Activated CD8-positive, alpha-beta memory T cell treated with anti-CD3 and anti-CD28 coated beads, Interleukin-2, amount 10 ng/mL, durations not matched to agents 7 days and 5 days (primary cell): ENCODE results near the gene OR2C1. TPM values are rescaled to one million over a fixed set of nuclear protein-coding genes. Genes with fewer than 3 reads are reported as not detected.

Experiments
- ATAC-seq: fragments of 150-1000 bp; cut with Tn5 transposase; one replicate; pipeline ENCODE4 v1.10.0; 2021; ENCODE audit warnings: moderate library complexity
- CTCF ChIA-PET: fragments of 350-600 bp; sonication (Branson Sonifier 250); formaldehyde crosslinking; loops from one replicate; lab custom pipeline; 2021; ENCODE audit warnings: antibody characterized with exemption; lab: Charles Lee
- DNase-seq: peaks from one replicate; pipeline ENCODE4 v3.0.0-alpha.2; 2020
- H3K27ac Mint-ChIP-seq: one replicate; pipeline ENCODE4 v1.8.0; 2021; ENCODE audit warnings: mild to moderate bottlenecking, mixed read lengths
- H3K27me3 Mint-ChIP-seq: one replicate; pipeline ENCODE4 v1.8.0; 2021; ENCODE audit warnings: mixed read lengths
- H3K36me3 Mint-ChIP-seq: one replicate; pipeline ENCODE4 v1.8.0; 2021; ENCODE audit warnings: mild to moderate bottlenecking, mixed read lengths
- H3K4me1 Mint-ChIP-seq: one replicate; pipeline ENCODE4 v1.8.0; 2021; ENCODE audit warnings: mixed read lengths
- H3K4me3 Mint-ChIP-seq: one replicate; pipeline ENCODE4 v1.8.0; 2021; ENCODE audit warnings: mild to moderate bottlenecking, moderate library complexity, mixed read lengths
- H3K9me3 Mint-ChIP-seq: one replicate; pipeline ENCODE4 v1.8.0; 2022; ENCODE audit warnings: low read depth, mixed read lengths
- total RNA-seq, 2 experiments: library from RNA; stranded (reverse); gene quantifications; one replicate each; pipeline ENCODE4 v1.2.3, GENCODE V29; 2021

The OR2C1 gene
- total RNA-seq, 2 experiments from 2014 or later = not detected

GRCh38 chr16:3362931-3363330 lies 7.2 kb downstream of the OR2C1 start:
- DNase-seq = no peak
- no peak for ATAC-seq
- peaks cover 19% of the 10 kb centered on the region for H3K9me3 Mint-ChIP-seq
- no peak overlapping the region for H3K27ac Mint-ChIP-seq
- peaks cover 6% of the 10 kb centered on the region for H3K27me3 Mint-ChIP-seq
- H3K4me1 Mint-ChIP-seq = peaks cover 20% of the 10 kb centered on the region
- peaks cover 14% of the 10 kb centered on the region for H3K36me3 Mint-ChIP-seq
- CTCF ChIA-PET = no interaction called here
- H3K4me3 Mint-ChIP-seq = no peak overlapping the region

GRCh38 chr16:3363793-3364192 lies 8.1 kb downstream of the OR2C1 start:
- ATAC-seq = no peak
- peaks cover 16% of the 10 kb centered on the region for H3K36me3 Mint-ChIP-seq
- no peak overlapping the region for H3K4me3 Mint-ChIP-seq
- H3K9me3 Mint-ChIP-seq = peaks cover 17% of the 10 kb centered on the region
- no peak for DNase-seq
- CTCF ChIA-PET = no interaction called here
- H3K27me3 Mint-ChIP-seq = peaks cover 5% of the 10 kb centered on the region
- H3K4me1 Mint-ChIP-seq = peaks cover 20% of the 10 kb centered on the region
- peak overlapping the region; percentile 58 for H3K27ac Mint-ChIP-seq

- H3K9me3 Mint-ChIP-seq = peaks cover 13% of the 10 kb centered on the region
- peak overlapping the region; percentile 88 for H3K27ac Mint-ChIP-seq
- H3K27me3 Mint-ChIP-seq = peaks cover 3% of the 10 kb centered on the region
- peak overlapping the region; percentile 71 for H3K4me3 Mint-ChIP-seq
- CTCF ChIA-PET = interaction anchor here (1.0 to 1.3 kb wide), 3 partner anchors 8 to 79 kb away, joined by 3 to 5 read pairs (median 4); partner anchors contain the start of genes NAA60, ZNF174 and ZSCAN32
- ATAC-seq (peak; percentile 97), DNase-seq (peak; percentile 95)
- H3K36me3 Mint-ChIP-seq = peaks cover 19% of the 10 kb centered on the region
- H3K4me1 Mint-ChIP-seq = peaks cover 20% of the 10 kb centered on the region
Measured at GRCh38 chr16:3364774-3365427, 9.2 kb downstream of the OR2C1 start.

GRCh38 chr16:3369073-3369472 lies 13.4 kb downstream of the OR2C1 start:
- Mint-ChIP-seq H3K36me3 (peaks cover 18% of the 10 kb centered on the region), H3K9me3 (peaks cover 11% of the 10 kb centered on the region), H3K27ac (no peak overlapping the region), H3K4me1 (peaks cover 18% of the 10 kb centered on the region), H3K27me3 (no peaks in the 10 kb centered on the region), H3K4me3 (no peak overlapping the region)
- no peak for DNase-seq
- CTCF ChIA-PET = no interaction called here
- no peak for ATAC-seq

- no peak for ATAC-seq
- CTCF ChIA-PET = no interaction called here
- H3K9me3 Mint-ChIP-seq = peaks cover 29% of the 10 kb centered on the region
- no peak overlapping the region for H3K27ac Mint-ChIP-seq
- DNase-seq = no peak
- no peaks in the 10 kb centered on the region for H3K4me1 Mint-ChIP-seq
- H3K27me3 Mint-ChIP-seq = no peaks in the 10 kb centered on the region
- peaks cover 20% of the 10 kb centered on the region for H3K36me3 Mint-ChIP-seq
- H3K4me3 Mint-ChIP-seq = no peak overlapping the region
Measured at GRCh38 chr16:3375680-3376079, 20.0 kb downstream of the OR2C1 start.

- Mint-ChIP-seq H3K4me1 (no peaks in the 10 kb centered on the region), H3K27me3 (no peaks in the 10 kb centered on the region), H3K27ac (no peak overlapping the region), H3K36me3 (peaks cover 40% of the 10 kb centered on the region), H3K9me3 (peaks cover 45% of the 10 kb centered on the region), H3K4me3 (no peak overlapping the region)
- ATAC-seq (no peak), DNase-seq (no peak)
- CTCF ChIA-PET = interaction anchor here (1.3 kb wide), 1 partner anchor 74 kb away, joined by 3 read pairs; no protein-coding TSS in a partner anchor
Measured at GRCh38 chr16:3377917-3378316, 22.2 kb downstream of the OR2C1 start.

- Mint-ChIP-seq H3K36me3 (peaks cover 78% of the 10 kb centered on the region), H3K4me3 (no peak overlapping the region), H3K9me3 (peaks cover 53% of the 10 kb centered on the region), H3K27me3 (no peaks in the 10 kb centered on the region), H3K27ac (no peak overlapping the region), H3K4me1 (no peaks in the 10 kb centered on the region)
- ATAC-seq = no peak
- no peak for DNase-seq
- CTCF ChIA-PET = interaction anchor here (1.5 kb wide), 1 partner anchor 18 kb away, joined by 3 read pairs; the partner anchor contains the start of genes ZNF174 and ZSCAN32
Measured at GRCh38 chr16:3383045-3383448, 27.4 kb downstream of the OR2C1 start.

- ATAC-seq = no peak
- CTCF ChIA-PET = interaction anchor here (1.0 kb wide), 1 partner anchor 13 kb away, joined by 3 read pairs; the partner anchor contains the start of gene ZNF174
- Mint-ChIP-seq H3K4me3 (no peak overlapping the region), H3K27me3 (no peaks in the 10 kb centered on the region), H3K27ac (no peak overlapping the region), H3K9me3 (peaks cover 36% of the 10 kb centered on the region), H3K4me1 (no peaks in the 10 kb centered on the region), H3K36me3 (peaks cover 84% of the 10 kb centered on the region)
- DNase-seq = no peak
Measured at GRCh38 chr16:3388325-3388724, 32.6 kb downstream of the OR2C1 start.

GRCh38 chr16:3389663-3390338 lies 34.1 kb downstream of the OR2C1 start:
- H3K36me3 Mint-ChIP-seq = peaks cover 84% of the 10 kb centered on the region
- no peak for ATAC-seq
- CTCF ChIA-PET = no interaction called here
- no peak for DNase-seq
- H3K27ac Mint-ChIP-seq = no peak overlapping the region
- no peaks in the 10 kb centered on the region for H3K27me3 Mint-ChIP-seq
- H3K4me1 Mint-ChIP-seq = no peaks in the 10 kb centered on the region
- peaks cover 34% of the 10 kb centered on the region for H3K9me3 Mint-ChIP-seq
- no peak overlapping the region for H3K4me3 Mint-ChIP-seq

- peaks cover 25% of the 10 kb centered on the region for H3K4me1 Mint-ChIP-seq
- H3K27ac Mint-ChIP-seq = peak overlapping the region; percentile 82
- H3K4me3 Mint-ChIP-seq = peak overlapping the region; percentile 81
- CTCF ChIA-PET = interaction anchor here (0.8 to 2.0 kb wide), 14 partner anchors 9 to 271 kb away, joined by 3 to 9 read pairs (median 3); partner anchors contain the start of genes NAA60, TIGD7, ZNF597 and ZNF75A
- no peaks in the 10 kb centered on the region for H3K27me3 Mint-ChIP-seq
- ATAC-seq (peak; percentile 50), DNase-seq (no peak)
- peaks cover 33% of the 10 kb centered on the region for H3K9me3 Mint-ChIP-seq
- peaks cover 72% of the 10 kb centered on the region for H3K36me3 Mint-ChIP-seq
Measured at GRCh38 chr16:3400446-3400778, 44.7 kb downstream of the OR2C1 start.

GRCh38 chr16:3400779-3401688 lies 45.3 kb downstream of the OR2C1 start, which contains the start of the genes ZNF174 and ZSCAN32:
Gene ZNF174, plus strand, starts transcription at chr16:3401215. Its CDS starts 790 bp downstream, at chr16:3402005.
Gene ZSCAN32, minus strand, starts transcription at chr16:3401004. Its CDS starts 3,447 bp downstream, at chr16:3397557.
- CTCF ChIA-PET = interaction anchor here (0.7 to 2.0 kb wide), 21 partner anchors 8 to 272 kb away, joined by 3 to 9 read pairs (median 3); partner anchors contain the start of genes CLUAP1, NAA60, TIGD7 and ZNF200
- Mint-ChIP-seq H3K4me3 (peak within 1 kb of the TSS; percentile 81), H3K36me3 (peaks cover 72% of the 10 kb centered on the region), H3K27ac (peak within 1 kb of the TSS; percentile 86), H3K27me3 (no peaks in the 10 kb centered on the region), H3K9me3 (peaks cover 31% of the 10 kb centered on the region), H3K4me1 (peaks cover 25% of the 10 kb centered on the region)
- ATAC-seq = peak; percentile 98
- DNase-seq = peak; percentile 100

GRCh38 chr16:3401719-3402397 lies 46.2 kb downstream of the OR2C1 start:
- H3K36me3 Mint-ChIP-seq = peaks cover 72% of the 10 kb centered on the region
- H3K9me3 Mint-ChIP-seq = peaks cover 30% of the 10 kb centered on the region
- peak overlapping the region; percentile 81 for H3K4me3 Mint-ChIP-seq
- no peaks in the 10 kb centered on the region for H3K27me3 Mint-ChIP-seq
- H3K4me1 Mint-ChIP-seq = peaks cover 25% of the 10 kb centered on the region
- DNase-seq (no peak), ATAC-seq (no peak)
- CTCF ChIA-PET = interaction anchor here (0.8 to 2.0 kb wide), 15 partner anchors 8 to 272 kb away, joined by 3 to 9 read pairs (median 5); partner anchors contain the start of genes CLUAP1, NAA60, ZNF200 and ZNF263
- peak overlapping the region; percentile 86 for H3K27ac Mint-ChIP-seq
